Measurements from ENCODE around the gene DHRS11.

The DHRS11 gene

DNA sequence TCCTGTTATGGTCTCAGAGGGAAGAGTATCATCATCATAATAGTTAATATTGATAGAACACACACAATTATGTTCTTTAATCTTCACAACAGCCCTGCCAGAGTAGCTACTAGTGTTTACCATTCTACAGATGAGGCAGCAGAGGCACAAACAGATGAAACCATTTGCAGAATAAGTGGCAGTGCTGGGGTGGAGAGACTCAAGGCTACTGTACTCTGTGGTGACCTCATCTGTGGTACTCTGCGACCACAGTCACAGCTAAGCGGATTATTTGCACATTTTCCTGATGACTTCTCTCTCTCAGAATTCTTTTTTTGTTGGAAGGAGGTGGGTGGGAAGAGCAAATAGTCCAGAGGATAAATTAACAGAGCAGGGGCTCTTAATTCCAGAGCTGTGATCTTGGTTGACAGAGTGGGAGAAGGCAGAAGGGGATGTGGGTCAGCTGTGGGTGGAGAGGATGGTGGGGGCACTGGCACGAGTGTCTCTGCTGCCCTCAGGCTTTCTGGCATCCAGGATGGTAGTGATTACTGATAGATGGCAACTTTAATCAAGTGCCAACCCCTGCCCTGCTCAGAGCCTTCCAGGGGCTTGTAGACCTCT lies 51.5 kb downstream of the DHRS11 start:
- Histone ChIP-seq H4K20me1 (no peaks in the 10 kb centered on the region), H3K9ac (no peak overlapping the region), H3K4me1 (peaks cover 22% of the 10 kb centered on the region), H3K4me3 (no peak overlapping the region), H3K27me3 (peaks cover 29% of the 10 kb centered on the region), H3K27ac (no peak overlapping the region), H3K4me2 (peak overlapping the region; percentile 77), H3K36me3 (no peaks in the 10 kb centered on the region), H3K9me3 (peaks cover 13% of the 10 kb centered on the region)
- TF ChIP-seq Cebpa-rat (IDR thresholded peaks at IDR 0.05) = no peak

DNA sequence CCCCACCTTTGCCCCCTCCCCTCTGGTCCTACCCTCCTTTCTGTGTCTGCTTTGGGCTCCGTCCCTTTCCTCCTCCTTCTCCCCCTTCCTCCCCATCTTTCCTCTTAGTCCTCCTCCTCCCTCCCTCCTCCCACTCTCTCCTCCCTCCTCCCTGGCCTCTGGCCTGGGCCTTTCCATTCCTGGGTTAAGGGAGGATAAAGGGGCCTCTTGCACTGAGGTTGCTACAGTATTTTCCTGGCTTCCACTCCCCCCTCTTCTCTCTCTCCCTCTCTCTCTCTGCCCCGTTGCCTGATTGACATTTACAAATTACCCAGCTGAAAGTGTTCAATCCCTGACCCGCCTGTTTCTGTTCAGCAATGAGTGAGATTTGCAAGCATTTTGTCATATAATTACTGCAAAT lies 53.7 kb downstream of the DHRS11 start:
- no peak overlapping the region for H3K4me2 ChIP-seq
- peaks cover 26% of the 10 kb centered on the region for H3K27me3 ChIP-seq
- H3K36me3 ChIP-seq = no peaks in the 10 kb centered on the region
- no peak overlapping the region for H3K27ac ChIP-seq
- TF ChIP-seq Cebpa-rat (IDR thresholded peaks at IDR 0.05) = no peak
- H4K20me1 ChIP-seq = no peaks in the 10 kb centered on the region
- H3K4me1 ChIP-seq = peaks cover 22% of the 10 kb centered on the region
- no peak overlapping the region for H3K9ac ChIP-seq
- H3K9me3 ChIP-seq = peaks cover 11% of the 10 kb centered on the region
- no peak overlapping the region for H3K4me3 ChIP-seq

DNA sequence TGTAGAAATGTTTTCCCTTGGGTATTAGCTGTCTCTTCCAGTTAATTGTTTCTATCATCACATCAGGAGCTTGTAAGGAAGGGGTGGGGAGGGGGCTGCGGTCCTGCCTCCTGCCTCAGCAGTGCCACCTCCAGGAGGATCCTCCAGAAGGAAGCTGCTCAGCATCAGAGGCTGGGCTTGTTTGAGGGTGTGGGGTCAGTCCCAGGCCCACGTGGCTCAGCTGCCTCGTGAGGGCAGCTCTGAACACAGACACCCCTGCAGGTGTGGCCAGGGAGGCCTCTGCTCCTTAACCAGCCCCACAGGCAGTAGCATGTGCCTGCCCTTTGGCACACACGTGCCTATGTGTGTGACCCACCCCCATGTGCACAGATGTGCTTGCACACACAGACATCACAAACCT lies 56.0 kb downstream of the DHRS11 start:
- peaks cover 3% of the 10 kb centered on the region; the same call in 1 of the 2 replicates for H3K27me3 ChIP-seq
- no peak for TF ChIP-seq Cebpa-rat (IDR thresholded peaks at IDR 0.05)
- H3K4me2 ChIP-seq = no peak overlapping the region
- H4K20me1 ChIP-seq = no peaks in the 10 kb centered on the region
- H3K4me3 ChIP-seq = no peak overlapping the region
- H3K4me1 ChIP-seq = peaks cover 14% of the 10 kb centered on the region
- no peak overlapping the region for H3K9ac ChIP-seq
- H3K9me3 ChIP-seq = no peaks in the 10 kb centered on the region
- H3K36me3 ChIP-seq = no peaks in the 10 kb centered on the region
- H3K27ac ChIP-seq = no peak overlapping the region

DNA sequence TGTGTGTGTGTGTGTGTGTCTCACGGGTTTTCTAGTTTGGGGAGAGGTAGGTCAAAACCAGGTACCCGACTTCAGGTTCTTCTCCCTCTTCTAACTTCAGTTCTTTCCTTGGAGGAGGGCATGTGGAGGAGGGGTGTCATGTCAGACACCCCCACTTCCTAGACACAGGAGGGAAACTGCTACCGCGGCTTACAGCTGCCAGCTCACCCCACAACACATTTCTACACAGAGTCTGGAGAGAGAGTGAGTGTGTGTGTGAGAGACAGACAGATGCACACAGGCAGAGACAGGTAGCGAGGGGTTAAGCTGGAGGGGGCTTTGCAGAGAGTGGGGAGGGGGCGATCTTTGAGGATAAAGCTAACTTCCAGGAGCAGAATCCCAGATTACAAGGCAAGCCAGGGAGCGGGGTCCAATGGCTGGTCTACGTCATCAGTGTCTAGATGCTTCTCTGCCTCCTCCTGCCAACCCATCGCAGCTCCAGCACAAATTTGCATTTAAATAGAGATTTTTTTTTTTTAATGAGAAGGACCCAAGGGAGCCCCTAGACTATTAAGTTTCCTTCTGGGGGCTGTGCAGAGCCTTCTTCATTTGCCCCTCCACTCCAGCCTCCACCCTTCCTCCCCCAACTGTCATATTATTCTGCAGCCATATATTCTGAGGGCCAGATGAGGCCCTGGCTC lies 58.6 kb downstream of the DHRS11 start:
- H4K20me1 ChIP-seq = no peaks in the 10 kb centered on the region
- H3K4me1 ChIP-seq = no peaks in the 10 kb centered on the region
- no peaks in the 10 kb centered on the region for H3K36me3 ChIP-seq
- H3K27me3 ChIP-seq = no peaks in the 10 kb centered on the region
- H3K4me3 ChIP-seq = no peak overlapping the region
- no peak overlapping the region for H3K9ac ChIP-seq
- no peaks in the 10 kb centered on the region for H3K9me3 ChIP-seq
- H3K4me2 ChIP-seq = no peak overlapping the region
- TF ChIP-seq Cebpa-rat (IDR thresholded peaks at IDR 0.05) = no peak
- no peak overlapping the region for H3K27ac ChIP-seq

Measured in BLaER1 (cell line).